Endodermal cell (in vitro differentiated cells): ENCODE data around the gene CLCN1. TPM values are rescaled to one million over a fixed set of nuclear protein-coding genes. Genes with fewer than 3 reads are reported as not detected.

Experiments
- DNase-seq: peaks from one replicate; pipeline ENCODE4 v3.0.0-alpha.2; 2017
- H3K27ac ChIP-seq: 2 replicates; pipeline ENCODE4 v1.5.1; 2013; ENCODE audit warnings: mild to moderate bottlenecking, low read depth, low read length, moderate library complexity
- H3K27me3 ChIP-seq: 2 replicates; pipeline ENCODE4 v1.6.1; 2013; ENCODE audit warnings: mild to moderate bottlenecking, low read length, moderate library complexity; ENCODE audit not compliant: insufficient read depth, control insufficient read depth, poor library complexity, severe bottlenecking
- H3K36me3 ChIP-seq: 2 replicates; pipeline ENCODE4 v1.7.0; 2013; ENCODE audit warnings: mild to moderate bottlenecking, low read length, moderate library complexity; ENCODE audit not compliant: control insufficient read depth, insufficient read depth
- H3K4me1 ChIP-seq: one replicate; pipeline ENCODE4 v1.7.0; 2013; ENCODE audit warnings: low read length; ENCODE audit not compliant: control insufficient read depth, insufficient read depth
- H3K4me3 ChIP-seq: 2 replicates; pipeline ENCODE4 v1.5.1; 2013; ENCODE audit warnings: mild to moderate bottlenecking, low read length, moderate library complexity
- H3K9ac ChIP-seq: 2 replicates; pipeline ENCODE4 v1.6.1; 2013; ENCODE audit warnings: mild to moderate bottlenecking, low read length, moderate library complexity; ENCODE audit not compliant: poor library complexity, severe bottlenecking; ENCODE audit errors: extremely low read depth
- H3K9me3 ChIP-seq: 2 replicates; pipeline ENCODE4 v1.6.1; 2013; ENCODE audit warnings: mild to moderate bottlenecking, low read length, moderate library complexity; ENCODE audit not compliant: control insufficient read depth
- H3K27ac Mint-ChIP-seq: 2 replicates; pipeline ENCODE4 v1.8.0; 2020; ENCODE audit warnings: mixed read lengths
- H3K27me3 Mint-ChIP-seq: 2 replicates; pipeline ENCODE4 v1.8.0; 2021; ENCODE audit warnings: mild to moderate bottlenecking, mixed read lengths; ENCODE audit not compliant: insufficient read depth
- H3K36me3 Mint-ChIP-seq: 2 replicates; pipeline ENCODE4 v1.8.0; 2020; ENCODE audit warnings: low read depth, mixed read lengths
- H3K4me1 Mint-ChIP-seq: 2 replicates; pipeline ENCODE4 v1.8.0; 2020; ENCODE audit warnings: mixed read lengths
- H3K4me3 Mint-ChIP-seq: 2 replicates; pipeline ENCODE4 v1.8.0; 2020; ENCODE audit warnings: mild to moderate bottlenecking, moderate library complexity, mixed read lengths
- H3K9me3 Mint-ChIP-seq: 2 replicates; pipeline ENCODE4 v1.8.0; 2020; ENCODE audit warnings: mild to moderate bottlenecking, mixed read lengths
- CTCF ChIP-seq: fragments of 200-600 bp; sonication (generic); conservative IDR thresholded peaks from 2 replicates; pipeline ENCODE4 v1.5.0; 2021; ENCODE audit warnings: antibody characterized with exemption, mild to moderate bottlenecking
- WGBS, 2 experiments: methylation state at CpG; one replicate each; pipeline versions ENCODE4 v1.1.5 to v1.1.7; 2013; ENCODE audit warnings: missing lambda C conversion rate in 2 of 2, mixed read lengths in 1 of 2; ENCODE audit not compliant: insufficient coverage in 1 of 2, insufficient read length in 1 of 2; 5-methylcytosine and 5-hydroxymethylcytosine counted together
- total RNA-seq, 2 donors: library from RNA; stranded (reverse); fragmentation: NEBNext Ultra II Directional in 1 of 2; extraction: Animal tissue kit (Norgen Biotek cat#: 25700) in 1 of 2; gene quantifications; 2 replicates in 1 of 2; 3 replicates in 1 of 2; pipeline ENCODE4 v1.2.1, GENCODE V29; 2021

The CLCN1 gene
- total RNA-seq, 2 donors from 2014 or later: 0.53 TPM; not detected in 1

GRCh38 chr7:143360788-143361551 lies 45.1 kb downstream of the CLCN1 start:
- Mint-ChIP-seq H3K27ac (no peak overlapping the region), H3K36me3 (no peaks in the 10 kb centered on the region), H3K4me1 (peaks cover 3% of the 10 kb centered on the region), H3K27me3 (peaks cover 67% of the 10 kb centered on the region), H3K9me3 (no peaks in the 10 kb centered on the region), H3K4me3 (peak overlapping the region; percentile 67)
- Histone ChIP-seq H3K9ac (no peak overlapping the region), H3K4me1 (no peaks in the 10 kb centered on the region), H3K36me3 (no peaks in the 10 kb centered on the region), H3K4me3 (peak overlapping the region; percentile 76), H3K27me3 (peaks cover 56% of the 10 kb centered on the region), H3K9me3 (no peaks in the 10 kb centered on the region), H3K27ac (no peak overlapping the region)
- 27 to 32% methylated on average over 14 to 19 of the region's 19 CpGs for WGBS, 2 experiments
- DNase-seq: peak; percentile 83
- TF ChIP-seq CTCF: no peak

GRCh38 chr7:143361552-143362130 lies 45.7 kb downstream of the CLCN1 start:
- no peaks in the 10 kb centered on the region for H3K36me3 ChIP-seq
- Mint-ChIP-seq H3K4me3 (peak overlapping the region; percentile 67), H3K27ac (no peak overlapping the region), H3K27me3 (peaks cover 71% of the 10 kb centered on the region), H3K36me3 (no peaks in the 10 kb centered on the region), H3K9me3 (no peaks in the 10 kb centered on the region), H3K4me1 (peaks cover 3% of the 10 kb centered on the region)
- H3K4me1 ChIP-seq: no peaks in the 10 kb centered on the region
- H3K27ac ChIP-seq: no peak overlapping the region
- peak overlapping the region; percentile 76 for H3K4me3 ChIP-seq
- peak; percentile 75 for DNase-seq
- H3K9ac ChIP-seq: no peak overlapping the region
- TF ChIP-seq CTCF: no peak
- peaks cover 56% of the 10 kb centered on the region for H3K27me3 ChIP-seq
- 0 to 13% methylated on average over 1 to 46 of the region's 46 CpGs for WGBS, 2 experiments
- H3K9me3 ChIP-seq: no peaks in the 10 kb centered on the region

GRCh38 chr7:143362131-143363015 lies 46.5 kb downstream of the CLCN1 start, which contains the start of gene FAM131B:
FAM131B (minus strand) TSS chr7:143362713; CDS start chr7:143362603, 110 bp downstream.
- H3K9me3 Mint-ChIP-seq: no peaks in the 10 kb centered on the region
- peaks cover 3% of the 10 kb centered on the region for H3K4me1 Mint-ChIP-seq
- H3K27ac Mint-ChIP-seq: no peak within 1 kb of the TSS
- no peak for TF ChIP-seq CTCF
- H3K36me3 ChIP-seq: no peaks in the 10 kb centered on the region
- H3K4me3 ChIP-seq: peak within 1 kb of the TSS; percentile 76
- H3K9ac ChIP-seq: no peak within 1 kb of the TSS
- H3K27ac ChIP-seq: peak within 1 kb of the TSS; percentile 44
- H3K4me3 Mint-ChIP-seq: peak within 1 kb of the TSS; percentile 67
- 1 to 4% methylated on average over 20 to 106 of the region's 112 CpGs for WGBS, 2 experiments
- no peaks in the 10 kb centered on the region for H3K36me3 Mint-ChIP-seq
- no peaks in the 10 kb centered on the region for H3K9me3 ChIP-seq
- H3K4me1 ChIP-seq: no peaks in the 10 kb centered on the region
- H3K27me3 Mint-ChIP-seq: peaks cover 79% of the 10 kb centered on the region
- peak; percentile 77 for DNase-seq
- H3K27me3 ChIP-seq: peaks cover 56% of the 10 kb centered on the region
